ENCODE data around the gene ASTN2.

DNA sequence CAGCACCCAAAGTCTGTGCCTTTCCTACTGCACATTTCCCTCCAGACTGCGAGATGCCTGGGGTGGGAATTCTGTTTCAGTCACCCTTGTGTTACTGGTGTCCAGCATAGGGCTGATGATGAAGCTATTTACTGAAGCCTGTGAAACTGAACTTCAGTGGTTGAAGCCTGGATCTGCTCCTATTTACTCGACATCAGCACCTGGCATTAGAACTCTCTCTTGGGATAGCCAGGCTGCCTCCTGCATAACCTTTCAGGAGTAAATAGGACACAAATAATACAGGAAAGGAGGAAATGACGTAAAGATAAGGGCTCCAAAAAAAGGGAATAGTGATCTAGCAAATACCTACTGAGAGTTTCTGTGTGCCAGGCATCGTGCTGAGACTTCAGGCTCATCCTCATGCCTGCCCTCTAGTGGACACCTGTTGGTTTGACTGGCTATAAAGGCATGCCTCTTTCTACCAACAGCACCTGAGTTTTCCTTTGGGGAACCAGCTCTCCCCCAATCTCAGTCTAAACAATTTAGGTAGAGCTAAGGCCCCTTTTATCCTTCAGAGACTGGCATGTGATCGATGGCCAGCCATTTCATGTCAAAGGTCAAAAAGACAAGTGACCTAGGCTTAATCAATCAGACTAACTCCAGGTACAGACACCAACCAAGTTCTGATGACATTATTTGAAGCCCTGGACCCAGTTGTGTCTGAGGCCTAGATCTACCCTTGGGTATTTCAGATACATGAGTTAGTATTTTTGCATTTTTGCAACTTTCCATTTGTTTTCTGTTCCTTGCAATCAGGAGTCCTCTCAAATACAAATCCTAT, 919.8 kb downstream of the ASTN2 start:
- TF ChIP-seq POLR2A (IDR thresholded peaks at IDR 0.05): no peak
- TF ChIP-seq, protein P1, sequence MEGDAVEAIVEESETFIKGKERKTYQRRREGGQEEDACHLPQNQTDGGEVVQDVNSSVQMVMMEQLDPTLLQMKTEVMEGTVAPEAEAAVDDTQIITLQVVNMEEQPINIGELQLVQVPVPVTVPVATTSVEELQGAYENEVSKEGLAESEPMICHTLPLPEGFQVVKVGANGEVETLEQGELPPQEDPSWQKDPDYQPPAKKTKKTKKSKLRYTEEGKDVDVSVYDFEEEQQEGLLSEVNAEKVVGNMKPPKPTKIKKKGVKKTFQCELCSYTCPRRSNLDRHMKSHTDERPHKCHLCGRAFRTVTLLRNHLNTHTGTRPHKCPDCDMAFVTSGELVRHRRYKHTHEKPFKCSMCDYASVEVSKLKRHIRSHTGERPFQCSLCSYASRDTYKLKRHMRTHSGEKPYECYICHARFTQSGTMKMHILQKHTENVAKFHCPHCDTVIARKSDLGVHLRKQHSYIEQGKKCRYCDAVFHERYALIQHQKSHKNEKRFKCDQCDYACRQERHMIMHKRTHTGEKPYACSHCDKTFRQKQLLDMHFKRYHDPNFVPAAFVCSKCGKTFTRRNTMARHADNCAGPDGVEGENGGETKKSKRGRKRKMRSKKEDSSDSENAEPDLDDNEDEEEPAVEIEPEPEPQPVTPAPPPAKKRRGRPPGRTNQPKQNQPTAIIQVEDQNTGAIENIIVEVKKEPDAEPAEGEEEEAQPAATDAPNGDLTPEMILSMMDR (IDR thresholded peaks at IDR 0.05): peak in 4 of 6 experiments; percentile 58 to 71 (median 66)

Measured in Peyer's patch (tissue), 4 donors.